Right lobe of liver (tissue), 4 donors: ENCODE data around the gene ZNF804A.

Source experiments
- POLR2A ChIP-seq: fragments of 450-650 bp; IDR thresholded peaks from one replicate; pipeline ENCODE4 v1.6.1; 2017; ENCODE audit warnings: antibody characterized with exemption, mild to moderate bottlenecking
- TF ChIP-seq, protein P1 (sequence below), 4 donors: fragments of 200-600 bp in 3 of 4; fragments of 450-650 bp in 1 of 4; IDR thresholded peaks; one replicate each; pipeline versions ENCODE4 v1.5.1 to v1.8.0; 2016 to 2022; ENCODE audit warnings: antibody characterized with exemption in 4 of 4, mild to moderate bottlenecking in 2 of 4
- donor health status: DM: no; HTN: no; CAD: no.
- donor health status: DM: no; HTN: no; CAD: no.
- donor health status: DM: no; HTN: yes; CAD: no.

DNA sequence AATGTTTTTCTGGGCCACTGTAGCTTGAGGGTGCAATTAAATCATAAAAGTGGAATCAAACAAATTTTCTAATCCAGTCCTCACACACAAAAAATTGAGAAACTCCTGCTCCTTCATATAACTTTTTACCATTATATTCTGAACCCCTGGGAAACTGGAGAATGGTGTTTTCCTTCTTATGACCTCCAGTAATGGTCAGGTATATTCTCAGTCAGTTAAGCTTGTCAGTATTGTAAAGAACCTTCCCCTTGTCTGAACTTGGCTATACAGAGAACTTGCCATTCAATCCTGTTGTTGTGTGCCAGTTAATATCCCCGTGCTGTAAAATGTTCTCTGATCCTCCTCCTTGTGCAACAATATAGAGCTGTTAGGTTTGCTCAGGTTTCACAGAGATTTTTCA, 39.5 kb downstream of the ZNF804A start:
- TF ChIP-seq, protein P1, sequence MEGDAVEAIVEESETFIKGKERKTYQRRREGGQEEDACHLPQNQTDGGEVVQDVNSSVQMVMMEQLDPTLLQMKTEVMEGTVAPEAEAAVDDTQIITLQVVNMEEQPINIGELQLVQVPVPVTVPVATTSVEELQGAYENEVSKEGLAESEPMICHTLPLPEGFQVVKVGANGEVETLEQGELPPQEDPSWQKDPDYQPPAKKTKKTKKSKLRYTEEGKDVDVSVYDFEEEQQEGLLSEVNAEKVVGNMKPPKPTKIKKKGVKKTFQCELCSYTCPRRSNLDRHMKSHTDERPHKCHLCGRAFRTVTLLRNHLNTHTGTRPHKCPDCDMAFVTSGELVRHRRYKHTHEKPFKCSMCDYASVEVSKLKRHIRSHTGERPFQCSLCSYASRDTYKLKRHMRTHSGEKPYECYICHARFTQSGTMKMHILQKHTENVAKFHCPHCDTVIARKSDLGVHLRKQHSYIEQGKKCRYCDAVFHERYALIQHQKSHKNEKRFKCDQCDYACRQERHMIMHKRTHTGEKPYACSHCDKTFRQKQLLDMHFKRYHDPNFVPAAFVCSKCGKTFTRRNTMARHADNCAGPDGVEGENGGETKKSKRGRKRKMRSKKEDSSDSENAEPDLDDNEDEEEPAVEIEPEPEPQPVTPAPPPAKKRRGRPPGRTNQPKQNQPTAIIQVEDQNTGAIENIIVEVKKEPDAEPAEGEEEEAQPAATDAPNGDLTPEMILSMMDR (IDR thresholded peaks at IDR 0.05), result no peak
- no peak for TF ChIP-seq POLR2A
